NT2/D1 (cell line): ENCODE measurements around the gene ZDHHC17.

ENCODE experiments used
- YY1 ChIP-seq: IDR thresholded peaks from 2 replicates; pipeline ENCODE4 v1.6.1; 2011; ENCODE audit not compliant: insufficient read length, insufficient read depth
- ZNF274 ChIP-seq: IDR thresholded peaks from 2 replicates; pipeline ENCODE4 v1.6.1; 2011; ENCODE audit warnings: mild to moderate bottlenecking, low read depth, low read length

DNA sequence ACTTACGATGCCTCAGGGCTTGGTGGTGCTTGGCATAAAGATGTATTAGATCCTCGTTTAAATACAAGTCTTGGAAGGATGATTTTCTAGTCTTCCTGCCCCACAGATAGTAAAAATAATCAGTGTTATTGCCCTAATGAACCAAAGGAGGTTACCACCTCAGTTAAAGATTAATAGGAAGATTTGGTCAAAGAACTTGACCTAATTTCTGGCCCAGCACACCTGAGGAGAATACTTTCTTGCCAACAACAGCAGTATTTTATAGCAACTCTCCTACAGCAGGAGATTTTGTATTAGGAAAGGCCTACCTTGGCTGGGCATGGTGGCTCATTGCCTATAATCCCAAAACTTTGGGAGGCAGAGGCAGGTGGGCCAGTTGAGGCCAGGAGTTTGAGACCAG, 83.3 kb downstream of the ZDHHC17 start:
- TF ChIP-seq YY1 (no peak), ZNF274 (no peak)
